Omental fat pad (tissue), 4 donors: ENCODE measurements around the gene LTA4H. TPM values are rescaled to one million over a fixed set of nuclear protein-coding genes. Genes with fewer than 3 reads are reported as not detected.

Experiments
- ATAC-seq: fragments of 150-250 bp; one replicate; pipeline ENCODE4 v1.9.1; 2016; ENCODE audit warnings: mild to moderate bottlenecking, moderate library complexity; ENCODE audit not compliant: low FRiP score
- DNase-seq: peaks from one replicate; pipeline ENCODE4 v3.0.0-alpha.2; 2019; ENCODE audit warnings: low spot score
- total RNA-seq, 4 donors: library from RNA; depleted of rRNA; stranded (reverse); fragments of >200 nt; gene quantifications; one replicate each; pipeline ENCODE4 v1.1.0, GENCODE V29; 2016
- TF ChIP-seq, protein P1 (sequence below), 3 donors: fragments of 450-650 bp; IDR thresholded peaks; one replicate each; pipeline ENCODE4 v1.5.1; 2016 to 2017; ENCODE audit warnings: antibody characterized with exemption in 3 of 3, mild to moderate bottlenecking in 3 of 3, moderate library complexity in 2 of 3

The LTA4H gene
- total RNA-seq, 4 donors from 2014 or later, result 60.8 to 77.8 (median 70.0) TPM

DNA sequence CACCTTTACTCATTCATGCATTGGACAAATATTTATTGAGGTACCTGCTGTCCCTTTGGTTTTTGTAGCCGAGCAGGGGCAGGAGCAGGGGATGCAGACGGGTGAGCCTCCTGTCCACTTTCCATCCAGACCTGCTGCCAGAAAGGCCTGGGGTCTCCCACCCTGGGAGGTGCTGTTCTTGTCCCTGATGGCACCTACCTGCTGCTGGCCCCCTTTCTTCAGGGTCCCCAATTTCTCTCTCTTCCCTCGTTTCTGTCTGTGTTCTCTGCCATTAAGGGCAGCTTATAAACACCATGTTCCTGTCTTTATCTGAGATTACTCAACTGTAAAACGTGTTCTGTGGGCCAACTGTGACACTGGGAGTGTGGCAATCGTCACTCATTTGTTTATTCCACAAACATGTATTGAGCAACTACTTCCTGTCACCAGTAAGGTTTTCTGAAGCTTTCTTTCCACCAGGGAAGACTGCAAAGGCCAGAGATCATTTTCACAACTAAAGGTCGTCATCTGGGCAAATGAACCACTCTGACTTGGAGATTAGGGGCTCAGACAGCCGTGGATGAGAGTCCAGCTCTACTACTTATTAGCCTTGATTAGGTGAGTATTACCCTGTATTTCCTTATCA, 39.2 kb downstream of the LTA4H start, which contains the start of gene HAL:
Gene HAL, minus strand, starts transcription at position 311 of the 625 bp plus-strand sequence. CDS start 434 bp downstream, outside the sequence.
- ATAC-seq (no peak), DNase-seq (no peak)
- TF ChIP-seq, protein P1, sequence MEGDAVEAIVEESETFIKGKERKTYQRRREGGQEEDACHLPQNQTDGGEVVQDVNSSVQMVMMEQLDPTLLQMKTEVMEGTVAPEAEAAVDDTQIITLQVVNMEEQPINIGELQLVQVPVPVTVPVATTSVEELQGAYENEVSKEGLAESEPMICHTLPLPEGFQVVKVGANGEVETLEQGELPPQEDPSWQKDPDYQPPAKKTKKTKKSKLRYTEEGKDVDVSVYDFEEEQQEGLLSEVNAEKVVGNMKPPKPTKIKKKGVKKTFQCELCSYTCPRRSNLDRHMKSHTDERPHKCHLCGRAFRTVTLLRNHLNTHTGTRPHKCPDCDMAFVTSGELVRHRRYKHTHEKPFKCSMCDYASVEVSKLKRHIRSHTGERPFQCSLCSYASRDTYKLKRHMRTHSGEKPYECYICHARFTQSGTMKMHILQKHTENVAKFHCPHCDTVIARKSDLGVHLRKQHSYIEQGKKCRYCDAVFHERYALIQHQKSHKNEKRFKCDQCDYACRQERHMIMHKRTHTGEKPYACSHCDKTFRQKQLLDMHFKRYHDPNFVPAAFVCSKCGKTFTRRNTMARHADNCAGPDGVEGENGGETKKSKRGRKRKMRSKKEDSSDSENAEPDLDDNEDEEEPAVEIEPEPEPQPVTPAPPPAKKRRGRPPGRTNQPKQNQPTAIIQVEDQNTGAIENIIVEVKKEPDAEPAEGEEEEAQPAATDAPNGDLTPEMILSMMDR (IDR thresholded peaks at IDR 0.05), result no peak

DNA sequence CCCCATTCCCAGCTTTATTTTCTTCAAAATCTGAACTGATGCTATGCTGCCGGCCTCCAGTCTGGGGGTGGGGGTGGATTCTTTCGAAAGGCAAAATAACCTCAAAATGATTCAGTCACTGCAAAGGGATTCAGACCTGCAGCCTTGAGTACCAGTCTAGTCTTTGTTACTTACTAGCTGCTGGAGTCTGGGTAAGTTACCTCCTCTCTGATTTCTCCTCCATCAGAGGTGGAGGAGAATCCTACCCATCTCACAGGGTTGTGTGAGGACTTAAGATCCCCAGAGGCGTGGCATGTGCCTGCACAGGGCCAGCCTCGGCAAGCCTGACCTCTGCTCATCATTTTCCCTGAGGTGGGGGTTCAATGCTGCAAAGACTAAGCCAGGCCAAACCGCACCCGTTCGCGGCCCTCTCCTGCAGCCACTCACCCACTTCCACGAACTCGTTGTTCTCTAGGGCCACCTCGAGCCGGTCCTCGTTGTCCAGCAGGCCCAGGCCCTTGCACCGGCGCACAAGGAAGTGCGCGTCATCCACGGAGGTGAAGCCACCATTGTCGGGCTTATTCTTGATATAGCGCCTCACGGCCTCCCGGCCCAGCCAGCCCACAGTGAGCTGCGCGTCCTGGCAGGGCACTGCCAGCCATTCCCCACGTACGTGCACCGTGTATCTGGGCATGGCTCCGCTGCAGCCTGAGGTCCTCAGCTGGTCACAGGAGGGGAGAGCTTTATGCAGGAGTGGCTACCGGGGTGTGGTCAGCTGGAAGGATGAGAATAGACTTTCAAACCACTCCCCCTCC, 40.0 kb downstream of the LTA4H start:
- TF ChIP-seq, protein P1 (IDR thresholded peaks at IDR 0.05), result no peak
- ATAC-seq, result no peak
- no peak for DNase-seq

DNA sequence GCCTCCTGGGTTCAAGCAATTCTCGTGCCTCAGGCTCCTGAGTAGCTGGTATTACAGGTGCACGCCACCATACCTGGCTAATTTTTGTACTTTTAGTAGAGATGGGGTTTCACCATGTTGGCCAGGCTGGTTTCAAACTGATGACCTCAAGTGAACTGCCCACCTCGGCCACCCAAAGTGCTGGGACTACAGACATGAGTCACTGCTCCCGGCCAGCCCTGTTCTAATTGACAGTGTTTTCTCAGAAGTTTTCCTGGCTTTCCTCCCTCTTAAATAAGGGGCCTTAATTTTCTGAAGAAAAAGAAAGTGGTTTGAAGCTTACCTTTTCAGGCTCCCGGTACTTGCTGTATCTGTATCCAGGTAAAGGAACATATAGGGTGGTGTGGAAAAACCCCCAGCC, 40.9 kb downstream of the LTA4H start:
- TF ChIP-seq, protein P1 (IDR thresholded peaks at IDR 0.05), result no peak
- ATAC-seq (no peak), DNase-seq (no peak)

DNA sequence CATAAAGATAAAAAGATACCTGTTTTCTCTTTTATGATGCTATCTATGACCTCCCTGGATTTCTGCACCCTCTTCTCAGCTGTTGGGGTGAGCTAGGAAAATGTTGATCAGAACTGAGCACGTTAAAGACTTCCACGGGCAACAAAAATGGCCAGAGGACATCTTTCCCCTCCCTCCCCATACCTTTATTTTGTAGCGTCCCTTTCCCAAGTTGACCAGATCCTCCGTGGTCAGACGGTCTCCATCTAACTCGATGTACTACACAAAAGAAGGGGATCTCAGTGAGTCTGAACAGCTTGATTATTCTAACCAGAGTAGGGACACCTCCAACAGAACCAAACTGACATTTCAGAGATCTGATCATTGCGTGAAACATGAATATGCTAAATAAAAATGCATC, 41.5 kb downstream of the LTA4H start:
- TF ChIP-seq, protein P1 (IDR thresholded peaks at IDR 0.05), result no peak
- DNase-seq (no peak), ATAC-seq (no peak)

DNA sequence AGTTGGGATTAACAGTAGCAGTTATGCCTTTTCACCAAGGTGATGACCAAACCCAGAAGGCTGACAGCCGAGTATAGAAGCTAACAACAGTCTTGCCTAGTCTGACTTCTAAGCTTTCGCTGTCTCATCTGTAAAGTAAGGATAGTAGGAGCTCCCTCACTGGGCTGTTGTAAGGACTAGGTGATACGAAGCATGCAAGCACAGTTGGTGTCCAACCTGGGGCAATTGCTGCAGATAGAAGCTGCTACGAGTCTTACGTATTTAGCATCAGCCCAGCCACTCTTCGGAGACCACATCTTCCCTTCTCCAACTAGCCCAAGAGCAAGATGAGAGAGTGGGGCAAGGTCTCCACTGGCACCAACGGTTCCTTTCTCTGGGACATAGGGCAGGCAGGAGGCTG, 45.3 kb downstream of the LTA4H start:
- no peak for ATAC-seq
- TF ChIP-seq, protein P1 (IDR thresholded peaks at IDR 0.05), result no peak
- no peak for DNase-seq

DNA sequence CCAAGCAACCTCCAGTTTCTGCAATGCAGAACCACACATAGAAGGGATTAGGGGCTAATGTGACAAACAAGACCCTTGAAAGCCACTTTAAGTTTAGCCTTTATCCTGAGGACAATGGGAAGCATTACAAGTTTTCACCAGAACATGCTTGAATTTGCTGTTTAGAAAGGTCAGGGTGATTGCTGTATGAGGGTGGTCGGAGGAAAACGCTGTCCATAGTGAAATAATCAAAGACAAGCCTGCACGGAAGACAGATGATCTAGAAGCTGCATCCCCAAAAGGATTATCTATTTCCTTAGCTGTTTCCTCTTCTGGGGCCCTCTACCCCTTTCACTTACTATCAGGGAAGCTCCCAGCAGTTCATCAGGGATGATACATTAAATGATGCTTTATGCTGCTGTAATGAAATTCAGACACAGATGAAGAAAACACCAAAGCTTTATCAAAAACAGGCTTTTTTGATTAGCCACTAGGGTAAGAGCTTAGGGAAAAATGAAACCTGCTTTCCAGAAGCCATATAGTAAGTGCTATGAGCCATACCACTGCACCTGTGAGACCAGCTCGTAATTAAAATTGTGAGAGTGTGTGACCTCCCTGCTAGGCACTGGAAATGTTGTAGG, 45.8 kb downstream of the LTA4H start:
- DNase-seq, result no peak
- no peak for ATAC-seq
- TF ChIP-seq, protein P1 (IDR thresholded peaks at IDR 0.05), result no peak
